Inflammatory macrophage (primary cell): Measurements from ENCODE around the gene SYNPO2.
"Not testable (repeated sequence)": the region's sequence is repeated elsewhere in the genome, so short reads cannot be mapped to it uniquely, and the experiment has no call there.

Experiments
- DNase-seq, 2 donors: peaks; one replicate each; pipeline ENCODE4 v3.0.0-alpha.2; 2020 to 2022
- total RNA-seq, 18 experiments: gene quantifications; one replicate each; lab custom pipeline; 2026; ENCODE audit warnings: mixed read lengths in 6 of 18, inconsistent platforms in 2 of 18; lab: John Stamatoyannopoulos, UW

Gene SYNPO2, protein sequence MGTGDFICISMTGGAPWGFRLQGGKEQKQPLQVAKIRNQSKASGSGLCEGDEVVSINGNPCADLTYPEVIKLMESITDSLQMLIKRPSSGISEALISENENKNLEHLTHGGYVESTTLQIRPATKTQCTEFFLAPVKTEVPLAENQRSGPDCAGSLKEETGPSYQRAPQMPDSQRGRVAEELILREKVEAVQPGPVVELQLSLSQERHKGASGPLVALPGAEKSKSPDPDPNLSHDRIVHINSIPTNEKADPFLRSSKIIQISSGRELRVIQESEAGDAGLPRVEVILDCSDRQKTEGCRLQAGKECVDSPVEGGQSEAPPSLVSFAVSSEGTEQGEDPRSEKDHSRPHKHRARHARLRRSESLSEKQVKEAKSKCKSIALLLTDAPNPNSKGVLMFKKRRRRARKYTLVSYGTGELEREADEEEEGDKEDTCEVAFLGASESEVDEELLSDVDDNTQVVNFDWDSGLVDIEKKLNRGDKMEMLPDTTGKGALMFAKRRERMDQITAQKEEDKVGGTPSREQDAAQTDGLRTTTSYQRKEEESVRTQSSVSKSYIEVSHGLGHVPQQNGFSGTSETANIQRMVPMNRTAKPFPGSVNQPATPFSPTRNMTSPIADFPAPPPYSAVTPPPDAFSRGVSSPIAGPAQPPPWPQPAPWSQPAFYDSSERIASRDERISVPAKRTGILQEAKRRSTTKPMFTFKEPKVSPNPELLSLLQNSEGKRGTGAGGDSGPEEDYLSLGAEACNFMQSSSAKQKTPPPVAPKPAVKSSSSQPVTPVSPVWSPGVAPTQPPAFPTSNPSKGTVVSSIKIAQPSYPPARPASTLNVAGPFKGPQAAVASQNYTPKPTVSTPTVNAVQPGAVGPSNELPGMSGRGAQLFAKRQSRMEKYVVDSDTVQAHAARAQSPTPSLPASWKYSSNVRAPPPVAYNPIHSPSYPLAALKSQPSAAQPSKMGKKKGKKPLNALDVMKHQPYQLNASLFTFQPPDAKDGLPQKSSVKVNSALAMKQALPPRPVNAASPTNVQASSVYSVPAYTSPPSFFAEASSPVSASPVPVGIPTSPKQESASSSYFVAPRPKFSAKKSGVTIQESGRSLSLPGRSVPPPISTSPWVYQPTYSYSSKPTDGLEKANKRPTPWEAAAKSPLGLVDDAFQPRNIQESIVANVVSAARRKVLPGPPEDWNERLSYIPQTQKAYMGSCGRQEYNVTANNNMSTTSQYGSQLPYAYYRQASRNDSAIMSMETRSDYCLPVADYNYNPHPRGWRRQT
- 0.13 to 21.3 (median 0.80) reads per million in 18 experiments for total RNA-seq

- DNase-seq, result peak in 1 of 2 donors; percentile 17
Measured at GRCh38 chr4:118888666-118889311, at the start of gene SYNPO2. Gene SYNPO2 (plus strand): TSS chr4:118888854. CDS start chr4:118889037, 183 bp downstream.

DNA sequence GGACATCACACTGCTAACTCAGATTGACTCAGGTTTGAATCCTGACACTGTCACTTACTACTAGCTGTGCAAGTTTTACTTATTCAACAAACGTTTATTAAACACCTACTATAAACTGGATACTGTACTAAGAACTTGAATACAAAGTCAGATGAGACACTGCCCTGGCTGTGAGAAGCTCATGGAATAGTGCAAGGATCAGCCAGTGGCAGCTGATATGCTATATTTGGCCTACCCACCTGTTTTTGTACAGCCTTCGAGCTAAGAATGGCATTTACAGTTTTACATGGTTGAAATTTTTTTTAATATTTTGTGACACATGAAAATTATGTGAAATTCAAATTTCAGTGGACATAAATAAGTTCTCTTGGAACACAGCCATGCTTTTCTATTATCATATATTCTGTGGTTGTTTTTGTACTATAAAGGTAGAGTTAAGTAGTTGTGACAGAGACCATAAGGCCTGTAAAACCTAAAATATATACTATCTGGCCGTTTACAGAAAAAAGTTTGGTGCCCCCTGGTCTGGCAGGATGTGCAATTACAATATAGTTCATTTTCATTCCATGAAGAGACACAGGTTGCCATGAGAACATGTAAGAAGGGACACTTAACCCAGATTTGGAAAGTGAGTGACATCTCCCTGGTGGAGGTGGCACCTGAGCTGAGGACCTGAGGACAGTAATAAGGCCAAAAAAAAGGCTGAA, 49.3 kb upstream of the SYNPO2 start:
- DNase-seq, result no peak

- DNase-seq, result no peak
Measured at GRCh38 chr4:118842055-118842454, 46.6 kb upstream of the SYNPO2 start.

DNA sequence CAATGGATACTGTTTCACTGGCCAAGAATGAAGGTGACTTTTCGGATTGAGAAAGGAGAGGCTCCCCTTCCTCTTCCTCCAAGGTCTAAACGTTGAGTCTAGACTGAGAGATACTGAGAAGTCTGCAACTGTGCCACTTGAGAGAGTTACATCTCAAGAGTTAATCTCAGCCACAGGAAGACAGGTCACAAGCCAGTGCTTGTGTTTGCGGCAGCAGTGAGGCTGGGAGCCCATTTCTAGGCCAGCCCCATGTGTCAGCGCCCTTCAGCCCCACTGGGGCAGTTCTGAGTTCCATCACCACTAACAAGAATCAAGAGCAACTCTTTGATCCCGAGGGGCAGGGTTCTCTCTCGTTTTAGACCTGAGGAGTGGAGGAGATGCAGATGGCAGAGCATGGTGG, 45.4 kb upstream of the SYNPO2 start:
- no peak for DNase-seq

- DNase-seq, result no peak
Measured at GRCh38 chr4:118845552-118846050, 43.1 kb upstream of the SYNPO2 start.

GRCh38 chr4:118846979-118847378, 41.7 kb upstream of the SYNPO2 start:
- no peak for DNase-seq

- DNase-seq, result no peak
Measured at GRCh38 chr4:118848242-118848641, 40.4 kb upstream of the SYNPO2 start.

DNA sequence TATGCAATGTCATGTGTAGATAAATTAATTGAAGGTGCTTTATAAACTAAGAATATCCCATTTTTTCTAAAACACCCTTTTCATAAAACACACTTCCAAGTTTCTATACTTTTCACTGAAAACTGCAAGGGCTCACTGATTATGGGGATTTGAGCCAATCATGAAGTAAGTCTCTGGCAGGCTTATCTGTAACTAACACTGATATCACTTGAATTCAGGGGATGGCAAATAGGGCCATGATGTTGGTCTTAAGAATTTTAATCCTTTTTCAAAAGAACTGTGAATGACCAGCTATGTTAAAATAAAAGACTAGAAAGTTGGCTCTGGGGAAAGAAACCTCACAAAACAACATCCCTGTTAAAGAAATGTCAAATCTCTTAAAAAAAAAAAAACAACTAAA, 39.8 kb upstream of the SYNPO2 start:
- DNase-seq, result no peak

DNA sequence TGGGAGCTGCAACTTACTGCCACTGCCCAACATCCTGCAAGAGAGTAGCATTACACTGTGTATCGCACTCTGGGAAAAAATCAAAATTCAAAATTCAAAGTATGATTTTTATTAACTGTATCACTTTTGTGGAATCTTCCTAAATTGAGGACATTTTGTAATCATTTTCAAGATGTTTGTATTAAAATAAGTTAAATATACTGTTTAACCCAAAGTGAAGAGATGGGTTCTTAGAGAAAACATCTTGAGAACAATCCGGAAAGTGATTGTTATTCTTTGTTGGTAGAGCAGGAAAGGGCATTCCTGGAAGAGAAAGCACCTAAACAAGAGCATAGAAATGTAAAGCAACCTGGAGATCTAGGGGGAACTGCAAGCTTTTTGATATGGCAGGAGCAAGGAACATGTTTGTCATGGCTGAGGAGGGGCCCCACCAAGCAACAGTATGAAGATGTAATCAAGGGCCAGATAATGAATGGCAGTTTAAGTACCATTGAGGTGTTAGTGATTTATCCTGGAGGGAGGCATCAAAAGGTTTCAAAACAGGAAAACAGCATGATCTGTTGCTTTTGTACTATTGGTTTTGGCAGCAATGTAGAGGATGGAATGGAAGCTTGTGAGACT, 38.7 kb upstream of the SYNPO2 start:
- DNase-seq, result no peak

DNA sequence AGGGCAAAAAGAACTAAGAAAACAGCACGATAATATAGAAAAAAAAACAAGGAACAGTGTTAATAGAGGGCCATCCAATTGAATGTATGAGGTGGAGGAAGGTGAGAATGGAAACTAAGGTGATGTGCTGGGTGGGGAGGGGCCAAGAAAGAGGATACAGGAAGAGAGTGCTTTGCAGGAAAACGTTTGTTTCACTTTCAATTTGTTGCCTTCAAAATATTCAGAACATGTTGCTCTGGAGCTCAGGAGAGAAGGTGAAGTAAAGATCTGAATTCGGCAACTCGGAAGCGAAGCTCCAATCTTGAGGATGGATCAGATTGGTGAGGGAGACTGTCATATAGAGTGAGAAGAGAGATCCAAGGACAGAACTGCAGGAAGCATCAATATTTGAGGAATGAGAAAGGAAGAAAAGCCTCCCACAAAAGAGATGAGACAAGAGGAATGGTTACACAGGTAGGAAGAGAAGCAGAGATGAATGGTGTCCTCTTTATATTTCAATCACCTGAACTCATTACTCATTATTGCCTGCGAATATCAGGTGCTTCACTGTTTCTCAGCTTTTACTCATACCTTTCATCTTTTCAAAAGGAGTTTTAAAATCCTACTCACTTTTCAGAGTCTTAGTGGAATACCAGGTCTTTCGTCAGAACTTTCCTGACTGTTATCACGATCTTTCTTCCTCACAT, 38.0 kb upstream of the SYNPO2 start:
- DNase-seq, result no peak

DNA sequence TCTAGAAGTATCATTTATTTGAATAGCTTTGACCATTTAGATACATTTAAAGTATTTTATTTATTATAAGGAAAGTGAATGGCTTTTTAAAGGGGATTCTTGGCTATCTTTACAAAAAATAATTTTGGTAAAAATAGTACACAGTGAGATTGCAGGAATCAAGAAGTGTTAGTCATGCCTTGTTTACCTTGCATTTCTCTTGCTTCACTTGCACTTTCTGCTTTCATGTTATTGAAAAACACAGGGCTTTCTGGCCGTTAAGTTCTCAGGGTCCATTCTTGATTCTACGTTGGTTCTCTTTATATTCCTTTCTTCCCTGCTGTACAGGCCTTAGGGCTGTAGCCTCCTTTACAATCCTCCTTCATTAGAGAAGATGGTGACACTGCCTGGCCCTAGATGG, 30.9 kb upstream of the SYNPO2 start:
- DNase-seq, result no peak

DNA sequence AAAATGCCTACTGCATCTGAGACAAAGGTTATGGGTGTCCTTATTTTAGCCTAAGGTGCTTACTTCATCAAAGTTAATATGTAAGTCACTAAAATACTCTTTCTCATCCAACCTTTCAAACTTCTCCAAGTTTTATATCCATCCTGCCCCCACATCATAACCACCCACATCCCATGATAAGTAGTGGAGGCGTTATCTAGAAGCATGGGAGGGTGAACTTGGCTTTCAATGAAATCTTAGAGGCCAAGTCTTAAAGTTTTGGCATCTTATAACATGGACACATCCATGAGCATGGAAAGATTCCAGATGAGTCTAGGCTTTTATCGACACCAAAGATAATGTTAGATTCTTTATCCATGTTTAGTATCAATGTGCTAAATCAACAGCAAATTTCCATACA, 29.9 kb upstream of the SYNPO2 start:
- no peak for DNase-seq

GRCh38 chr4:118865091-118865708, 23.5 kb upstream of the SYNPO2 start:
- peak in 1 of 2 donors; percentile 15 for DNase-seq

DNA sequence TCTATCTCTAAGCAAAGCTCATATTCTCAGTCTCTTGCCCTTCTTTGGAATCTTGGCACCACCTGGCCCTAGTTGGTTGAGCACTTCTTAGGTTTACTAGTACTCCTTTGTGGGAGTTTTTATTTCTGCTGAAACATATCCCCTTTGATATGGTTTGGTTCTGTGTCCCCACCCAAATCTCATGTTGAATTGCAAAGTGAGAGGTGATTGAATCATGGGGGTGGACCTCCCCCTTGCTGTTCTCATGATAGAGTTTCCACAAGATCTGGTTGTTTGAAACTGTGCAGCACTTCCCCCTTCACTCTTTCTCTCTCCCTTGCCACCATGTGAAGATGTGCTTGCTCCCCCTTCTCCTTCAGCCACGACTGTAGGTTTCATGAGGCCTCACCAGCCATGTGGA, 22.2 kb upstream of the SYNPO2 start:
- DNase-seq, result peak in 1 of 2 donors; percentile 2

DNA sequence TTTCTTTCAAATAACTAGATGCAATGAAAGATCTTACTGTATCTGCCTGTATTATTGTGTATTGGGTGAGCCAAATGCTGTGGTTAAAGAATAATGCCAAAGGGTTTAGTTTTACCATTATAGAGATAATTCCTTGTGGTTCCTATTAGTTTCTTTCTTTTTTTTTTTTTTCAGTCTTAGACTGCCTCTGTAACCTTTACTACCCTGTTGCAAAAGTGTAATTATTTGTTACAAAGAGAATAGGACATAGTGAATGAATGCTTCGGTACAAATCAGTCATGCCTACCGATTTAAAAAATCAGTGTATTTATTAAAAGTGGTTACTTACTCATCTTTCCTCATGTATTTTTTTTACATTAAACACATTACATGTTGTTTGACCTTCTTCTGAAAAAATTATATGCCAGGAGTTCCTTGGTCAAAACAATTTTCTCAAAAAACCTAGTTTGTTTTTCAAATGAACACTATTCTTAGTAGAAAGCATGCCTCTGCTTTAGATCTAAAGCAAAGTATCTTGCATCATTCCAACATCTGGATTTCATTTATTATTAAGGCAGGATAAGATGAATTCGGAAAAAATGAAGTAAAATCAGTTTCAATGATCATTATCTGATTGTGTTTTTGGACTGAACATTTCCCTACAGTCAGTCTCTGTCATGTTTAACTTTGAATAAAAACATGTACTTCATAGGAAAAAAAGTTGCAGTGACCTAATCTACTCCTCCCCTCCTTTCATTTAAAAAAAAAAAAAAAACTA, 21.2 kb upstream of the SYNPO2 start:
- no peak for DNase-seq

DNA sequence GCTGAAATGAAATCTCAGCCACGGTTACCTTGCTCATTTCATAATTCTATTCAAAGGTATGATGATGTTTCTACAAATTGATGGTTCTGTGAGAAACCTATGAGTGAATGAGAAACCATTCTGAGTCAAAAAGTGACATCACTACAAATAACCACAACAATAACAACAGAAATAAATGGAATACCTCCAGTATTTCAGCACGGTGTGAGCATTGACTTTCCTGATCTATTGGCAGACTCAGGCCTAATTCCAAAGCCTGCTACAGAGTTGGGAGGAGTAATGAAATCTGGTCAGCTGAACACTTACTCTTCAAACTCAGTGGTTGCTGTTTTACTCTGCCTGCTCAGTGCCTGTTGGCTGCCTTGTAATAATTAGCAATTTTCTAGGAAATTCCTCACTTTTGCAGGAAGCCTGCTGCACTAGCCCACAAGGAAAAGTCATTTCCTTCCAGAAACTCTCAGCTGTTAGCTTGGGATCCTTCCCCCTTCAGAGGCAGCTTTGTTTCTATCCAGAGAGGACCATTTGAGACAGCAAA, 18.8 kb upstream of the SYNPO2 start:
- no peak for DNase-seq

GRCh38 chr4:118872181-118872580, 16.5 kb upstream of the SYNPO2 start:
- no peak for DNase-seq

DNA sequence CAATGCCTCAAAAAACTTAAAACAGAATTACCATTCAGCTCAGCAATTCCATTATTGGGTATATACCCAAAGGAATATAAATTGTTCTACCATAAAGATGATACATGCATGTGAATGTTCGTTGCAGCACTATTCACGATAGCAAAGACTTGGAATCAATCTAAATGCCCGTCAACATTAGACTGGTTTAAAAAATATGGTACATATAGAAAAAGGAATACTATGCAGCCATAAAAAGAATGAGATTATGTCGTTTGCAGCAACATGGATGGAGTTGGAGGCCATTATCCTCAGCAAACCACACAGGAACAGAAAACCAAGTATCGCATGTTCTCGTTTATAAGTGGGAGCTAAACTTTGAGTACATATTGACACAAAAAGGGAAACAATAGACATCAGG, 10.9 kb upstream of the SYNPO2 start:
- no peak for DNase-seq

- DNase-seq, result not testable (repeated sequence)
Measured at GRCh38 chr4:118878507-118878906, 10.1 kb upstream of the SYNPO2 start.
